NCI-H1436 treated with DMSO at 0.1 percent for 48 hours (cell line): ENCODE data around the gene TRPV2.

ENCODE experiments used
- DNase-seq: peaks from one replicate; lab custom pipeline; 2025; lab: John Stamatoyannopoulos, UW

The TRPV2 gene

DNA sequence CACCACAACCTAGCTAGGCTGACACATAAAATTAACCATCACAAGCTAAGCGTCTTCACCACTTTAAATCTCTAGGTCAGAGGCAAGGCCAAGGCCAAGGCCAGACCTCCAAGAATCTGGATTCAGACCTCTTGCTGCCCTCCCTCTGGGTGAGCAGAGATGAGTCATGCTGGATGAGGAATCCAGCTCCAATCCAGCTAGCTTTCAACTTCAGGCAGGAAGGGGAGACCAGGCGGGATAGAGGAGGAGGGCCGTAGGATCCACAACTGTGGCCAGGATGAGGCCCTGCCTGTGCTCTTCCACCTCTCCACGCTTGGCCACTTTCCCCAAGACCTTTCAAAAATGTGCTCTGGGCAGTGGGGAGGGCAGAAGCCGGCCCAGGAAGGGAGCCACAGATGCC, 61.9 kb downstream of the TRPV2 start:
- DNase-seq, result no peak

DNA sequence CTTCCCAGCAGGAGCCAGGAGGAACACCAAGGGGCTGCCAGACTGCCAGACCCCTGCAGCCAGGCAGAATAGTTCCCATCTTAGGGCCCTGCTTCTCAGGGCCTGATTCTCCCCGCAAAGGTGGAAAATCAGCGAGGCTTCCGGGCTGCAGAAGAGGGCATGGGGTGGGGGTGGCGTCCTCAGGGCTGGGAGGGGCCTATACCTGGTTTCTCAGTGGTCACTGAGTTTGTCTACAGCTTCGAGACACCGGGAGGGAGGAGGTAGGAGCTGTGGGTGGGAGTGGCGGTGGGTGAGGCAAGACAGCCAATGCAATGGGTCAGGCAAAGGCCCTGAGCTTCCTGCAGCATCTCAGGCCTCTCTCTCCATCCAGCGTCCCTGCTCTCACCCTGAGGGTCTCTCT, 62.3 kb downstream of the TRPV2 start:
- DNase-seq, result no peak

DNA sequence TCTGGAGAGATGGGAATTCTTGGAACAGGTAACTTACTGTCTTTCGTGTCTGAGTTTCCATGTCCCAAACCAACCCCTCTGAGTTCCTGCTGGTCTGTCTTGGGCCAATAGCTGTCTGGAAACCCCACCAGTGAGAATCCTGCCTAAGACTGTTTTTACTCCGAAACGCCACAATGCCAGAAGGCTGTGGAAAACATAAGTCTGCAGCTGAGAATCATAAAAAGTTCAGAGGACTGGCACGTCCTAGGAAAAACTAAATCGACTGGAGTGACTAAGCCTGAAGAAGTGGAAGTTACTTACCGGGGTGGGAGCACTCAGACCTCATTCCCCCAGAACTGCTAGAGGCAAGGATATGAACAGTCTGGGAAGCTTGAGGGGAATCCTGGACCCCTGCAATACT, 63.3 kb downstream of the TRPV2 start:
- no peak for DNase-seq

DNA sequence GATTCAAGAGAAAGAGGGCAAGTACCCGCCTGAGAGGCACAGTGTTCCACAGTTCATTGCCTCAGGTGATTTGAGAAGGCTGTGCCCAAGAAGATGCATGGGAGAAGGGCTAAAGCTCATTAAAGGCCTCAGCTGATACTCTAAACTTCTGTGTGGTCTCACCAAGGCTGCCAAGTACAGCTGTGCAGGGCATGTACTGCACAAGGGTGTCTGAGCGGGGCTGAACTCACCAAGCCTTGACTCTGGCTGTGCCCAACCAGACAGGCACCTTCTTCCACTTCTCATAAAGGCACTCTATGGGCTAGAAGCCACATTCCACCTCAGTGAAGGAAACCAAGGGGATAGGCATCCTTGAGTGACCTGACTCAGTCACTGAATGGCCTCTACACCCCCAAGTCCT, 63.9 kb downstream of the TRPV2 start:
- no peak for DNase-seq

DNA sequence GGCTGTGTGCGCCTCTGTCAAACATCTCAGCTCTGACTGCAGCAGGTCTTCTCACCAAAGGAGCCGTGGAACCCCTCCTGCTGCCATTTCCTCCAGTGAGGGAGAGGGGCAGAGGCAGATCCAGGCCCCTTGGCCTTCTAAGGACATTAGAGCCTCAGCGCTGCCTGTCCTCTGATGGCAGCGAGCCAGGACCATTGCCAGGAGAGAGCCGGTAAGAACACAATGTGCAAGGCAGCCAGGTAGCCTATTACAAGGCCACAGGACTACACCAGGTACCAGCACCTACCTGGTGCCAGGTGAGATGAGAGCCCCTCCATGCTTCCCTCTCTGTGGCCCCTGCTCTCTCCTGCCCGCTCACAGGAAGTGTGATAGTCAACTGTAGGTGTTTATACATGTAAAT, 65.6 kb downstream of the TRPV2 start:
- no peak for DNase-seq

DNA sequence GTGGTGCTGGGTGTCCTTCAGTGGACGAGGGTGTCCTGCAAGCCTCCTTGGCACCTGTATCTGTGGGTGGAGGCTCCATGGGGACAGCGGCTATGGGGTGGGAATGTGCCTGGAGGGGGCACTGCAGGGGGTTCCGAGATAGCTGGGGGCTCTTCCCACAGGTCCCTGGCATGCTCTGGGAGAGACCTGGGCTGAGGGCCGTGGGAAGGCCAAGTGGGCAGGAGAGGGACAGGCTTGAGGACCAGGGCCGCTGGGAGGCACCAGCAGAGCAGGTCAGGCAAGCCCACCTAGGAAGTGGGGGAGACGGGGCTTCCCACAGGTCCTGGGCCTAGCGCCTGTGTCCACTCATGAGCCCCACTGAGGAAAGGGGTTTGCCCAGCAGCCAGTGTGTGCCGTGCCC, 66.9 kb downstream of the TRPV2 start:
- DNase-seq, result no peak

DNA sequence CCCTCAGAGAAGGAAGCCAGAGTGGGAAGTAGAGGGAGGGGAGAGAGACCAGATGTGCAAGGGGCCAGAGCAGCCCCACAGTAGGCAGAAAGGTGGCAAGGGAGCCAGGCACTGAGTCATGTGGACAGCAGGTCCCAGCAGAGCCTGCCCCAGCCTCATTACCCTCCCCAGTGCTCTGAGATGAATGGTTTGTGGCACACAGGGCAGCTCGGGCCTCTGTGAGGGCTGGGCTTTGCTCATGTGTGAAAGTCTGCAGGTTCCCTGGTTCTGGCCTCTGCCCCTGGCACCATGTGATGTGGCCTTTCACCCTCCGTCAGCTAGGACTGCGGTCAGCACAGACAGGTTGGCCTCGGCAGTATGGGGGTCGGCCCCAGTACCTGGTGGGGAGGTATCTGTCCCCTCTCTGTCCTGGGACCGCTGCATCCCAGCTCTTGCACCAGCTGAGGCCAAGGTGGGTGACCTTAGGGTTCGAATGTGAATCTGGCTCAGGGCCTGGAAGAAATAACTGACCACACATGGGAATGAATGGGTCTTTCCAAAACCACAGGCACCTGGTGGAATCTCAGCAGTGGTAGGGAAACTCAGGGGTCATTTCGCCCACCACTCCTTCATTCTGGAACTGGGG, 67.8 kb downstream of the TRPV2 start:
- DNase-seq, result no peak

DNA sequence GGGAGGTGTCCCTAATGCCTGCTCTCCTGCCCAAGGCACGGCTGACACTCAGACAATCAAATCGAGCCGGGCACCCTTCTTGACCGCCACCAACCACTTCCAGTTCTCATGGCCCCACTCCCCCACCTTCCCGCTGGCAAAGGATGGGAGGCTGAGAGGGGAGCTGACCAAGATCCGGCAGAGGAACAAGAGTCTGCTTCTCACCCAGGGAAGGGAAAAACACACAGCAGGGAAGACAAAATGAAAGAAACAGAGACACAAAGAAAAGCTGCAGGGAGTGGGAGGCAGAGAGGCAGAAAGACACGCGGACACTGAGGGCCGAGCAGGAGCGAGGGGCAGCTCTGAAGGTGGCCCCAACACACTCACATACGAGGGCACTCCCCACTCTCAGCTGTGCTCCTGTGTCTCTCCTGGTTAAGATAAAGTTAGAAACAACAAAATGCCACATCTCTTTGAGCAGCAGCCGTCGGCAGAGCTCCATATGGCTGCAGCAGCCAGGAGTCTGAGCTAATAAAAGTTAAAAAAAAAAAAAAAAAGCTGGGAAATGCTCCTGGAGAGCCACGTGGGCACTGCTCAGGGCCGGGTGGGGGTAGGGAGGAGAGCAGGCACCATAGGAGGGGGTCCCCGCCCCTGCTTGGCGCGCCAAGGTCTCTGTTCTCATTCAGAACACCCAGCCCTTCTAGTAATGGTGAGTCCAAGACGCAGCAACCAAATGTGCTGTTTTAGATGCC, 69.2 kb downstream of the TRPV2 start:
- DNase-seq, result no peak
